Activated naive CD8-positive, alpha-beta T cell treated with anti-CD3 and anti-CD28 coated beads, Interleukin-2, amount 10 ng/mL, durations not matched to agents 7 days and 5 days (primary cell): ENCODE measurements around the gene SLC13A2. TPM values are rescaled to one million over a fixed set of nuclear protein-coding genes. Genes with fewer than 3 reads are reported as not detected.

Experiments
- ATAC-seq: fragments of 150-1000 bp; cut with Tn5 transposase; one replicate; pipeline ENCODE4 v1.10.0; 2021; ENCODE audit warnings: low read depth, moderate library complexity
- POLR2A ChIA-PET: fragments of 350-600 bp; sonication (Branson Sonifier 250); formaldehyde crosslinking; loops from one replicate; lab custom pipeline; 2021; ENCODE audit warnings: antibody characterized with exemption; lab: Charles Lee
- DNase-seq: peaks from one replicate; pipeline ENCODE4 v3.0.0; 2021
- H3K27ac Mint-ChIP-seq: one replicate; pipeline ENCODE4 v1.8.0; 2022; ENCODE audit warnings: mild to moderate bottlenecking, mixed read lengths
- H3K27me3 Mint-ChIP-seq: one replicate; pipeline ENCODE4 v1.8.0; 2022; ENCODE audit warnings: mild to moderate bottlenecking, moderate library complexity, mixed read lengths
- H3K36me3 Mint-ChIP-seq: one replicate; pipeline ENCODE4 v1.8.0; 2021; ENCODE audit warnings: mild to moderate bottlenecking, mixed read lengths
- H3K4me1 Mint-ChIP-seq: one replicate; pipeline ENCODE4 v1.8.0; 2021; ENCODE audit warnings: mixed read lengths
- H3K4me3 Mint-ChIP-seq: one replicate; pipeline ENCODE4 v1.8.0; 2022; ENCODE audit warnings: mild to moderate bottlenecking, moderate library complexity, mixed read lengths
- H3K9me3 Mint-ChIP-seq: one replicate; pipeline ENCODE4 v1.8.0; 2021; ENCODE audit warnings: mixed read lengths
- total RNA-seq, 2 experiments: library from RNA; stranded (reverse); gene quantifications; one replicate each; pipeline ENCODE4 v1.2.3, GENCODE V29; 2021

SLC13A2 gene
- total RNA-seq, 2 experiments from 2014 or later = not detected

DNA sequence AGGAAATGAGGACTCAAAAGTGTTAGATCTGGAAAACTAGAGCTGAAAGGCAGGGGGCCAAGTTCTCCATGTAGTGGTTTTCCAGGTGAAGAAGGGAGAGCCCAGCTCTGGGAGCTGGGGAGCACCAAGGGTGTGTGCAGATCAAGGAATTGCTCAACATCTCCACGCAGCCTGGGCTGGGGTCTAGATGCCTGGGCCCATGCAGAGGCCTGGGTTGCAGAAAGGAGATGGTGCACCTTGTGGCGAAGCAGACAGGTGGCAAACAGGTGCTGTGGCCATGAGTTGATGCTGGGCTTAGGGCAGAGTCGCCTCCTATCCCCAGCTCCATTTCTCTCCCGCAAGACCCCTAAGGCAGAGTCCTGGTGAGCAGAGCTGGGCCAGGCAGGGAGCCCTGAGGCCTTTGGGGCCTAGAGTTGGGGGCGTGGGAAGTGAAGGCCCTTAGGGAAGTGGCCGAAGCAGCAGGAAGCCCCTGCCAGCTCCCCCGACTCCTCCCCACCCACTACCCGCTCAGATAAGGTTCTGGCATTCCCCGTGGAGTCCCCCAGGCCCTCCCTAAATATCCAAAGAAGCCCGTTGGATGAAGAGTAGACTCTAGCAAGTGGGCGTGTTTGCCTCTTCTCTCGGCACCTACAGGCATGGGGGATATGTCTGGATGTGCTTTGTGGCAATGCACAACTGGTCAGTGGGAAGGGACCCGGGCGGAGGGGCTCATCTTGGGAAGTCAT, 33.5 kb downstream of the SLC13A2 start:
- POLR2A ChIA-PET = no interaction called here
- H3K4me1 Mint-ChIP-seq = no peaks in the 10 kb centered on the region
- DNase-seq (no peak), ATAC-seq (no peak)
- H3K9me3 Mint-ChIP-seq = no peaks in the 10 kb centered on the region
- no peak overlapping the region for H3K27ac Mint-ChIP-seq
- no peaks in the 10 kb centered on the region for H3K36me3 Mint-ChIP-seq
- H3K4me3 Mint-ChIP-seq = no peak overlapping the region
- H3K27me3 Mint-ChIP-seq = peaks cover 9% of the 10 kb centered on the region

GRCh38 chr17:28507567-28508203, 34.2 kb downstream of the SLC13A2 start:
- ATAC-seq (no peak), DNase-seq (no peak)
- no peaks in the 10 kb centered on the region for H3K36me3 Mint-ChIP-seq
- no peak overlapping the region for H3K4me3 Mint-ChIP-seq
- H3K27ac Mint-ChIP-seq = no peak overlapping the region
- POLR2A ChIA-PET = no interaction called here
- H3K4me1 Mint-ChIP-seq = no peaks in the 10 kb centered on the region
- H3K9me3 Mint-ChIP-seq = no peaks in the 10 kb centered on the region
- peaks cover 9% of the 10 kb centered on the region for H3K27me3 Mint-ChIP-seq

DNA sequence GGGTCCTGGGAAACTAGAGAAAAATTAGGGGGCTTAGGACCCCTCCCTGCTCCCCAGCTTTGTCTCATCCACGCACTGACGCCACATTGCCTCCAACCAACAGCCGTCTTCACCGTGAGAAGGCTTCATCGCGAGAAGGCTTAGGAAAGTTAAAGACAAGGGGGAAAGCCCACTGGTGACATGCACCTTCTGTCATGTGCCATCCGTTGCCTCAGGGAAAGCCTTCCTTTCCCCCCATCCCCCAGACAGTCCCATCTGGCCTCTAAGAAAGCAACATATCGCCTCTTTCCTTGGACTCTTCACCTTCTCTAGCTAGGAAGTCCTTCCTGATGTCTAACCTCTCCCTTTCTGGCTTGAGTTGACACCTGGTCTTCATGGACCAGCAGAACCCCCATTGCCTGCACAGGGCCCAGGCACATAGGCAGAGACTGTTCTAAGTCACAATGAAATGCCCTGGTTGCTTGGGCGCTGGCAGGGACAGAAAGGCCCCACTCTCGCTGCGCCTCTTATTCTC, 34.8 kb downstream of the SLC13A2 start:
- no peak for DNase-seq
- Mint-ChIP-seq H3K27me3 (peaks cover 9% of the 10 kb centered on the region), H3K4me3 (no peak overlapping the region), H3K4me1 (no peaks in the 10 kb centered on the region), H3K27ac (no peak overlapping the region), H3K36me3 (no peaks in the 10 kb centered on the region), H3K9me3 (no peaks in the 10 kb centered on the region)
- ATAC-seq = no peak
- POLR2A ChIA-PET = no interaction called here

GRCh38 chr17:28509789-28510188, 36.3 kb downstream of the SLC13A2 start:
- no peak overlapping the region for H3K27ac Mint-ChIP-seq
- H3K4me3 Mint-ChIP-seq = no peak overlapping the region
- no peaks in the 10 kb centered on the region for H3K4me1 Mint-ChIP-seq
- H3K36me3 Mint-ChIP-seq = no peaks in the 10 kb centered on the region
- no peaks in the 10 kb centered on the region for H3K9me3 Mint-ChIP-seq
- H3K27me3 Mint-ChIP-seq = peaks cover 6% of the 10 kb centered on the region
- no peak for DNase-seq
- POLR2A ChIA-PET = no interaction called here
- ATAC-seq = no peak

DNA sequence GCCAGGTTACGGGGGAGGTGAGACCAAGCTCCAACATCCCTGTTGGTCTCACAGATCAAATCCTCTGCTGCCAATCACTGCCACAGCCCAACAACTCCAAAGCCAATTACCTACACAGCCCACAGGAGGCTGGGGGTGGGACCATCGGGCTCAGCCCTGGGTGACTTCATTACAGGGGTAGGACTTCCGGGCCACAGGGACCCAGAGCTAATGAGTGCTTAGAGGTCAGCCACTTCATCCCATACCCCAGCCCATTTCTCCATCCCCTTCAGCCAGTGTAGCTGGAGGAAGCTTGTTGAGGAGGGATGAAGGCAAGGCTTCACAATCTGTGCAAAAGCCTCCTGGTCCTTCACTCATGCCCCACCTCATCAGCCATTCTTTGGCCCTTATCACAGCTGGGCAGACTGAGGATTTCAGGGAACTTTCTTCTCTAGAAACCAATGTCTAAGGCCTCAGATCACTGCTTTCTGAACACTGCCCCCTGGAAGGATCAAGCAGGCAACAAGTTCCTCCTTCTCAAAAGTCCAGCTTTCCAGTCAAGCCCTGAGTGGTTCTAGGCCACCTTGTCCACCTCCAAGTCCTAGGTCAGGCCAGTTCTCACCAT, 38.5 kb downstream of the SLC13A2 start:
- H3K9me3 Mint-ChIP-seq = peaks cover 5% of the 10 kb centered on the region
- H3K4me1 Mint-ChIP-seq = no peaks in the 10 kb centered on the region
- DNase-seq (no peak), ATAC-seq (no peak)
- no peak overlapping the region for H3K4me3 Mint-ChIP-seq
- no peaks in the 10 kb centered on the region for H3K36me3 Mint-ChIP-seq
- POLR2A ChIA-PET = no interaction called here
- H3K27ac Mint-ChIP-seq = no peak overlapping the region
- H3K27me3 Mint-ChIP-seq = peaks cover 9% of the 10 kb centered on the region

DNA sequence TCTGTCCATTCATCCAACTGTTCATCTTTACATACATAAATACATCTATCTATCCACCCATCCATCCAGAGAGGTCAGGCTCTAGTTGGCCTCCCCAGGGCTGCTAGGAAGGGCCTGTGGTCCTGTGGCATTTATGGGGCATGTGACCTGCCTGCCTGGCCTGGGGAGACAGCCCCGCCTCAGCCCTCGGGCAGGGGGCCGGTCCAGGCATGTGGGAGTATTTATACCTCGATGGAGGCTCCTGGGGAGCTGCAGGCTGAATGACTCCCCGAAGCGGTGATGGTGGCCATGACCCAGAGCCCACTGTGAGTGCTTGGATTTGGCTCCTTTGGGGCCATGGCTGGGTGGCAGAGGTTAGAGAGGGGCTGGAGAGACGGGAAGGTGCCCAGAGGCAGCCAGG, 40.0 kb downstream of the SLC13A2 start:
- H3K4me3 Mint-ChIP-seq = no peak overlapping the region
- POLR2A ChIA-PET = no interaction called here
- ATAC-seq (no peak), DNase-seq (no peak)
- H3K4me1 Mint-ChIP-seq = no peaks in the 10 kb centered on the region
- H3K9me3 Mint-ChIP-seq = peaks cover 5% of the 10 kb centered on the region
- H3K27ac Mint-ChIP-seq = no peak overlapping the region
- H3K27me3 Mint-ChIP-seq = peaks cover 12% of the 10 kb centered on the region
- H3K36me3 Mint-ChIP-seq = no peaks in the 10 kb centered on the region

DNA sequence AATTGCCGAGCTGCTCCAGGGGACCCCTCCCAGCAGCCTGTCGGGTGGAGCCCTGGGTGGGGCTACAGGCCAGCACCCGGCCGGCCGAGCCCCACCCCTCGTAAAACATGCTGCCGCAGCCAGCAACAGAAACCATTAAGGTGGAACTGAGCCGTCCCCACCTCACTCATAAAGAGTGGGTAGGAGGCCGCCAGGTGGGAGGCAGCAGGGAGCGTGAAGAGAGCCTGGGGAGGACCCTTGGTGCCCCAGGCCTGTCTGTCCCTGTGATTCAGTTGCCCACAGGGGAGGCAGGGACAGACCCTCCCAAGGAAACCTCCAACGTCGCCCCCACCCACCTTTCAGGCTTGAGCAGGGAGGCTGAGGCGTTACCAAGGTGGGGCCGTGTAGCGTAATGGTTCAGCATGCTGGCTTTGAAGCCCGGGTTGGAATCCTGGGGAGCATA, 41.1 kb downstream of the SLC13A2 start:
- no peak overlapping the region for H3K4me3 Mint-ChIP-seq
- H3K9me3 Mint-ChIP-seq = peaks cover 5% of the 10 kb centered on the region
- no peak for DNase-seq
- ATAC-seq = no peak
- H3K27me3 Mint-ChIP-seq = peaks cover 19% of the 10 kb centered on the region
- POLR2A ChIA-PET = no interaction called here
- H3K4me1 Mint-ChIP-seq = peaks cover 7% of the 10 kb centered on the region
- H3K27ac Mint-ChIP-seq = no peak overlapping the region
- no peaks in the 10 kb centered on the region for H3K36me3 Mint-ChIP-seq

- peaks cover 7% of the 10 kb centered on the region for H3K4me1 Mint-ChIP-seq
- no peak for ATAC-seq
- H3K9me3 Mint-ChIP-seq = peaks cover 5% of the 10 kb centered on the region
- H3K4me3 Mint-ChIP-seq = no peak overlapping the region
- H3K27ac Mint-ChIP-seq = no peak overlapping the region
- H3K36me3 Mint-ChIP-seq = no peaks in the 10 kb centered on the region
- peaks cover 19% of the 10 kb centered on the region for H3K27me3 Mint-ChIP-seq
- no peak for DNase-seq
- POLR2A ChIA-PET = no interaction called here
These were observed 42.1 kb downstream of the SLC13A2 start for GRCh38 chr17:28515518-28515917.

DNA sequence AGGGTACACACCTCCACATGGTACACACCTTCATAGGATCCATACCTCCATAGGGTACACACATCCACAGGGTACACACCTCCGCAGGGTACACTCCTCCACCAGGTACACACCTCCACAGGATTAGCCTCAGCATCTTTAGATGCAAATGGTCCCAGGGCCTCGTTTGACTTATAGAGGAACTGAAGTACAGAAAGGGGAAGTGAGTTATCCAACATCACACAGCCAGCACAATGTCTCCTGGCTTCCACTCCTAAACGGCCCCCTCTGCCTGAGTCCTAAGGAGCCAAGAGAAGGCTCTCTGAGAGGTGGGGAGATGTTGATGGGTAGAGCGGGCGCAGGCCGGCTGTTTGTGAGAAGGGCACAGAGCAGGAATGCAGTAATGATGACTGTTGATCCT, 44.7 kb downstream of the SLC13A2 start:
- Mint-ChIP-seq H3K9me3 (peaks cover 5% of the 10 kb centered on the region), H3K4me1 (peaks cover 7% of the 10 kb centered on the region), H3K36me3 (no peaks in the 10 kb centered on the region), H3K4me3 (no peak overlapping the region), H3K27me3 (peaks cover 17% of the 10 kb centered on the region), H3K27ac (no peak overlapping the region)
- POLR2A ChIA-PET = no interaction called here
- no peak for DNase-seq
- no peak for ATAC-seq

- Mint-ChIP-seq H3K27ac (no peak overlapping the region), H3K4me1 (peaks cover 7% of the 10 kb centered on the region), H3K27me3 (peaks cover 16% of the 10 kb centered on the region)
These were observed 45.1 kb downstream of the SLC13A2 start for GRCh38 chr17:28518578-28518977.

GRCh38 chr17:28519236-28519635, 45.8 kb downstream of the SLC13A2 start:
- Mint-ChIP-seq H3K27me3 (peaks cover 13% of the 10 kb centered on the region), H3K9me3 (peaks cover 5% of the 10 kb centered on the region), H3K36me3 (no peaks in the 10 kb centered on the region), H3K4me3 (no peak overlapping the region), H3K4me1 (peaks cover 7% of the 10 kb centered on the region), H3K27ac (no peak overlapping the region)
- DNase-seq = no peak
- ATAC-seq = peak; percentile 45
- POLR2A ChIA-PET = no interaction called here

More at GRCh38 chr17:28518578-28518977, 45.1 kb downstream of the SLC13A2 start:
- Mint-ChIP-seq H3K4me3 (no peak overlapping the region), H3K9me3 (peaks cover 5% of the 10 kb centered on the region), H3K36me3 (no peaks in the 10 kb centered on the region)
- ATAC-seq = no peak
- POLR2A ChIA-PET = no interaction called here
- DNase-seq = no peak

GRCh38 chr17:28520687-28521086, 47.2 kb downstream of the SLC13A2 start:
- Mint-ChIP-seq H3K36me3 (no peaks in the 10 kb centered on the region), H3K4me1 (peaks cover 7% of the 10 kb centered on the region), H3K27me3 (peaks cover 13% of the 10 kb centered on the region), H3K9me3 (peaks cover 5% of the 10 kb centered on the region), H3K27ac (no peak overlapping the region), H3K4me3 (no peak overlapping the region)
- no peak for DNase-seq
- ATAC-seq = no peak
- POLR2A ChIA-PET = no interaction called here

DNA sequence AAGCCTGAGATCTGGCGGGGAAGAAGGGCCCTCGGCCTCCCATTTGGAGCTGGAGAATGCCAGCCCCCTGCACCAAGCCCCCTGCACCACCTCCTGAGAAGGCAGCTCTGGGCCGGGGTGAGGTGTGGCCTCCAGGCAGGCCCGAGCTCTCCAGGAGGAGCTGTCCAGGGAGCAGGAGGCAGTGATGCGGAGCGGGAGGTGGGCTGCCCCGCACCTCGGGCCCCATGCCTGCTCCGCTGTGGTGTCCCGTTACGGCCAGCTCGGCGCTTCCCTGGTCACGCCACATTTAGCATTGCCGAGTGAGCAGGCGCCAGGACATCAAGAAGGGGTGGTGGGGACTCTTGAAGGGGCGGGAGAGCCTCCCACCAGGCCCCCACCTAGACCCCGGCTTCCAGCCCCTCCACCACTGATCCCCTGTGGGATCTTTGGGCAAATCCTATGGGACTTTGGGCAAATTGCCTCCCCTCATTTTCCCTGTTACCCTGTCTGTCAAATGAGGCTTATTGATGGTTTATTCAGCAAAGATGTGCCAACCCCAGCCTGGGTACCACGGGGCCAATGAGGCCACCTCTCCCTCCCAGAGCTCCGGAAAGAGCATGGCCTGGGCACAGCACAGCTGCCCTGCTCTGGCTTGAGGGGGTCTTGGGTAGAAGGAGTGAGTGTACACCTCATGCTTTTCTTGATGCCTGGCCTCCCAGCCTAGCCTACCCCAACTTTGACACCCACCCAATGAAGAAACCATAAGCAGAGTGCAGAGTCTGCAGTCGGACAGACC, 48.1 kb downstream of the SLC13A2 start:
- Mint-ChIP-seq H3K36me3 (no peaks in the 10 kb centered on the region), H3K9me3 (no peaks in the 10 kb centered on the region)
- POLR2A ChIA-PET = no interaction called here

More for the DNA sequence above, 48.1 kb downstream of the SLC13A2 start:
- DNase-seq (no peak), ATAC-seq (no peak)
- Mint-ChIP-seq H3K27me3 (peaks cover 10% of the 10 kb centered on the region), H3K27ac (no peak overlapping the region), H3K4me1 (peaks cover 7% of the 10 kb centered on the region), H3K4me3 (no peak overlapping the region)
